Cardiac septum (tissue), 1 donor: ENCODE results near the gene TMEM179. TPM values are rescaled to one million over a fixed set of nuclear protein-coding genes. Genes with fewer than 3 reads are reported as not detected.

ENCODE experiments used
- DNase-seq: peaks from one replicate; pipeline ENCODE4 v3.0.0-alpha.2; 2020; ENCODE audit warnings: low spot score
- intact Hi-C: fragments of 100-400 bp; cut with DNase I; formaldehyde crosslinking; loops from one replicate; pipeline ENCODE4 v1.14.0; 2022
- total RNA-seq: library from RNA; stranded (reverse); fragmentation: NEBNext Ultra II Directional; extraction: Animal tissue kit (Norgen Biotek cat#: 25700); gene quantifications from one replicate; pipeline ENCODE4 v1.2.1, GENCODE V29; 2021
- donor health status: DM: no; HTN: no; CAD: no.

Gene TMEM179
- total RNA-seq, 1 donor from 2014 or later = 0.89 TPM

DNA sequence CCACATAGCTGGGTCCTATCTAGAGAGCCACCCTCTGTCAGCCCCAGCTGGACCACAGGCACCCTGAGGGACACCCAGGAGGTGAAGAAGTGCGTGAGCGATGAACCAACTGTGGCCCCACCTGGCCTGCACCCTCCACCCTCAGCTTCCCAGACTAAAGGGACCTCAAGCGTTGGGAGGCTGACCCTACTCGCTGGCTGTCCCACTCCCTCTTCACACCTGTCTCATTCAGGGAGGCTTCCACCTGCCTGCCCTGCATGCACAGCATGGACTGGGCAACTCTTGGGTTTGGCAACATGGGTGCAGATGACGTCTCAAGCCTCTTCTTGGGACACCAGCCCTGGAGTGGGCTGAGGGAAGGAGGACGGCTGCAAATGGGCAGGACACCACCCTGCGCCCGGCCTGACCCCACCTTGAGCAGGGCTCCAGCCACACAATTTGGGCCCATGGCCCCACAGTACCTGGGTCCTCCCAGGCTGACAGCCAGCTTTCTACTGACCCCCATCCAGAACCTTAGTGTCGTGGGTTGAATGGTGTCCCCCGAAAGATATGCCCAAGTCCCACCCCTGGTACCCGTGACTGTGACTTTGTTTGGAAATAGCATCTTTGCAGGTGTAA lies 2.1 kb downstream of the TMEM179 start:
- intact Hi-C loops = no loop called here

DNA sequence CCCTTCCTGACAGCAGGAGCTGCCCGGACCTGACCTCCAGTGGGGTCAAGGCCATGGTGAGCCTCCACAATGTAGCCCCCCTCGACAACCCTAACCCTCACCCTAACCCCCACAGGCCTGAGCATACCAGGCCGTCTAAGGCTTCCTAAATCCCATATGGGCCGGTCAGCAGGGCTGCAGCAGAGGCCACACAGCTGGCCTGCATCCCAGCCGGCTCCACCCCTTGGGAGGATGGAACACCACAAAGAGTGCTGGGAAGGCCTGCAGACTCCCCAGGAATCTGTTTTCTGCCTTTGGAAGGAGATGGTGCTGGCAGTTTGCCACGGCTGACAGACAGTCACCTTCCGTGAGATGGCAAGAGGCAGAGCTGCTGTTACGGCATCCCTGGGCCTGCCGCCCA lies 2.8 kb downstream of the TMEM179 start:
- DNase-seq = peak; percentile 62

More for the DNA sequence above, 2.1 kb downstream of the TMEM179 start:
- DNase-seq = peak; percentile 62

DNA sequence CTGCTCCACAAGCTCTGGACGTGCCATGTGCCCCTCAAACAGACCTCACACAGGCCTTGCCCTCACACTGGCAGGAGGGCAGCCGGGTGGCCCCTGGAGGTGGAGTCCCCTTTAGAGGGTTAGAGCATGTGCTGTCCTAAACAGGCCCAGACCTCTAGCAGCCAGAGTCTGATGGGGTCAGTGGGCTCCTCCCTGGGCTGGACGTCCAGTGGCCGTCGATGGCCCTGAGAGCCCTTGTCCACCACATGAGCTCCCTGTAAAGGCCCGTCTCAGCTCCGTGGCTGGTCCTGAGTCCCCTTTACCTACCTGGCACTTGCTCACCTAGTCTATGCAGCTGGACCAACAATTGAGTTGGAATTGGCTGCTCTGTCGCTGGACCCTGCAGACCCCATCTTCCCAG lies 3.8 kb downstream of the TMEM179 start:
- DNase-seq = peak; percentile 70
- intact Hi-C loops = no loop called here

More for the DNA sequence above, 2.8 kb downstream of the TMEM179 start:
- intact Hi-C loops = no loop called here

- intact Hi-C loops = no loop called here
- no peak for DNase-seq
These were observed 4.4 kb downstream of the TMEM179 start for GRCh38 chr14:104600141-104600643.

GRCh38 chr14:104599446-104599845 lies 5.1 kb downstream of the TMEM179 start:
- intact Hi-C loops = no loop called here
- no peak for DNase-seq

DNA sequence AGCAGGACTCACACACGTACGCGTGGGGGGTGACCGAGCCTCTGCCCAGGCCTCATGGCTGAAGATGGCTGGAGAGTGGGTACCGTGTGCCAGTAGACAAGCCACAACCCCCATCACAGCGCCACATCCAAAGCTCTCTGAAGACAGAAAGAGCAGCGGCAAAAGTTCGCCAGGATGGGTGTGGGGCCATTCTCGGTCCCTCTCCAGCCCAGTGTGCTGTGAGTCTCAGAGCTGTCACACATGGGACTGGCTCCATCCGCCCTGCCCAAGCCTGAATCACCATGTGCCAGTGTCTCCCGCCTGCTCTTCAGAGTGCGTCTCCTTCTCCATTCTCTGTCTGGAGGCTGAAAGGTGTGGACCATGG lies 5.7 kb downstream of the TMEM179 start:
- intact Hi-C loops = no loop called here
- no peak for DNase-seq

GRCh38 chr14:104598039-104598909 lies 6.3 kb downstream of the TMEM179 start:
- DNase-seq = no peak
- intact Hi-C loops = no loop called here

- DNase-seq = no peak
- intact Hi-C loops = no loop called here
These were observed 7.0 kb downstream of the TMEM179 start for GRCh38 chr14:104597576-104597975.

- no peak for DNase-seq
- intact Hi-C loops = no loop called here
These were observed 7.6 kb downstream of the TMEM179 start for GRCh38 chr14:104596927-104597351.

GRCh38 chr14:104596451-104596918 lies 8.1 kb downstream of the TMEM179 start:
- no peak for DNase-seq
- intact Hi-C loops = no loop called here

DNA sequence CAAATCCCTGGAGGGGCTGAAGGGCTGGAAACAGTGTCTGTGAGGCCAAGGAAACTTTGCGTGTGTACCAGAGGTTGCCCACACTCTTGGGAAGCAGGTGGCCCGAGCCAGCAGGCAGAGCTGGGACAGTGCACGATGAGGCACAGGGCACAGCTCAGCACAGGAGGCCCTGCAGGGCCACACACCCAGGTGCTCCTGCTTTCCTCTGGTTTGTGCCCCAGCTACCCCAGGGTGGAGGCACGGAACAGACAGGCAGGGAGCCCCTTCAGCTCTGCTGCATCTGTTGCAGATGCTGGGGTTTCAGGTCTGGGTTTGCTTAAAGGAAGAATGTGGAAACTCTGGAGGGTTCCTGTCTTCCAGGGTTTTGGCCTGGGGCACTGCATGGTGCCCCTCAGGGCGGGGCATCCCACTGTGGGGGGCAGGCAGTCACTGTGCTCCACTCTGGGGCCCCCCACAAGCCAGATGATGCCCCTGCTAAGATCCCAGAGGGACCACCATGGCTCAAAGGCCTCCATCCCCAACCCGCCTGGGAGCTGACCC lies 8.6 kb downstream of the TMEM179 start:
- intact Hi-C loops = no loop called here
- DNase-seq = no peak

- no peak for DNase-seq
- intact Hi-C loops = no loop called here
These were observed 9.4 kb downstream of the TMEM179 start for GRCh38 chr14:104595116-104595675.

DNA sequence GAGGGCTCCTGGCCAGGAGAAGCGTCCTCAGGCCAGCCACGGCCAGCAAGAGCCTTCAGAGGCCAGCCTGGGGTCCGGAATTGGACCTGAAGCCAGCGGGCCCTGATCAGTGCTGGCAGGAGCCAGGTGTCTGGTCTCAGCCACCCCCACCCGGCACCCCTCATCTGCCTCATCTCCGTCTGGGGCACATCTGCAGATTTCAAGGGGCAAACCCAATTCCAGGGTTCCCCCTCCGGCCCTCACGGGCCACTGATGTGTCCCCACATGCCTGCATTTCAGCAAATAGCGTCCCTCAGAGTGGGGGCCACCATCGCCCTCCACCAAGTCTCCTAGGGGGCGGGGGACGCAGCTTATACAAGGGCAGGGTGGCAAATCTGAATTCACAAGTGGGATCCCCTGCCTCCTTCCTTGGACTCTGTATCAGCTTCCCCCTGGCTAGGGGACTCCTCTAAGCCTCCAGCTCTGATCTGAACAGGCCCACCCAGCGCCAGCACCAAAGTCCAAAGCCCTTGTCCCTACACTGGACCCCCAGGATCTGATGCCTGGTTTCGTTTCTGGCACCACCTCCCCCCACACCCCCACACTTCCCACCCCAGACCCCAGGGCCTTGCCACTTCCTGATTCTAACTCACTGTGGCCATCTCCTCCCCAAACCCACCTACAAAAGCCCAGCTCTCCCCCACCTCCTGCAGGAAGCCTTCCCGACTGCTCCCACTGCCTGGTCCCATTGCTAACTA lies 10.1 kb downstream of the TMEM179 start:
- no peak for DNase-seq
- intact Hi-C loops = no loop called here

DNA sequence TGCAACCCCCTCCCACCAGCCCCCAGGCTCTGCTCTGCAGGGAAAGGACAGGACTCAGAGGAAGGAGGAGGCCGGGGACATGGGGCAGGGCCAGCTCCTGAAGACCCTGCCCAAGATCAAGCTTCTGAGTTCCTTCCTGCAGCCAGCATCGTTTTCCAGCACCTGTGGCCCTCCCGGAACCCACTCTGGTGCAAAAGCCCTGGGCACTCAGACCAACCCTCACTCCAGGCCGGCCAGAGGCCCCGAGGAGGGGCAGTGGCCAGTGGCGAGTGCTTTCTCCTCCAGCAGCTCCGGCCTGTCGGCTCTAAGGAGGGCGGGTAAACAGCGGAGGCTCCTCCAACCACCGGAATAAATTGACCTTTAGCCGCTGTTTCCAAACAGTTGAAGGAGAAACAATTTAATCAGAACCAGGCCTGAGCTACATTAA lies 10.8 kb downstream of the TMEM179 start:
- DNase-seq = no peak
- intact Hi-C loops = no loop called here

- no peak for DNase-seq
These were observed 11.3 kb downstream of the TMEM179 start for GRCh38 chr14:104593241-104593701.

DNA sequence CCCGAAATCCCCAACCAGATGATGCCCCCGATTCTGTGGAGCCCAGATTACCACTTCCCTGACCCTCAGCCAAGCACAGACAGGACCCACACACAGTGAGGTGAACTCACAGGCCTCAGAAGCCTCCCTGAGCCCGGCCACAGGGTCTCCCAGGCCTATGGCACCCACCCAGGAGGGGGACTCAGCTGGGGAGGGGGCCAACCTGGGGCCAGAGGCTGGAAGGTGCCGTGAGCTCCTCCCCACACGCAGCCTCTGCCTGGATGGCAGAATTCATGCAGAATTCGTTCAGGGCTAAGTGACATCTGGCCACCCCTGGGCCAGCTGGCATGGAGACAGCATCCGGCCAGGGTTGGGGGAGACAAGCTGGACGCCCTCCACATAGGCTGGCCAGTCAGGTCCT lies 11.8 kb downstream of the TMEM179 start:
- intact Hi-C loops = no loop called here
- no peak for DNase-seq

More at GRCh38 chr14:104593241-104593701, 11.3 kb downstream of the TMEM179 start:
- intact Hi-C loops = no loop called here

GRCh38 chr14:104592292-104592672 lies 12.3 kb downstream of the TMEM179 start:
- no peak for DNase-seq
- intact Hi-C loops = no loop called here

DNA sequence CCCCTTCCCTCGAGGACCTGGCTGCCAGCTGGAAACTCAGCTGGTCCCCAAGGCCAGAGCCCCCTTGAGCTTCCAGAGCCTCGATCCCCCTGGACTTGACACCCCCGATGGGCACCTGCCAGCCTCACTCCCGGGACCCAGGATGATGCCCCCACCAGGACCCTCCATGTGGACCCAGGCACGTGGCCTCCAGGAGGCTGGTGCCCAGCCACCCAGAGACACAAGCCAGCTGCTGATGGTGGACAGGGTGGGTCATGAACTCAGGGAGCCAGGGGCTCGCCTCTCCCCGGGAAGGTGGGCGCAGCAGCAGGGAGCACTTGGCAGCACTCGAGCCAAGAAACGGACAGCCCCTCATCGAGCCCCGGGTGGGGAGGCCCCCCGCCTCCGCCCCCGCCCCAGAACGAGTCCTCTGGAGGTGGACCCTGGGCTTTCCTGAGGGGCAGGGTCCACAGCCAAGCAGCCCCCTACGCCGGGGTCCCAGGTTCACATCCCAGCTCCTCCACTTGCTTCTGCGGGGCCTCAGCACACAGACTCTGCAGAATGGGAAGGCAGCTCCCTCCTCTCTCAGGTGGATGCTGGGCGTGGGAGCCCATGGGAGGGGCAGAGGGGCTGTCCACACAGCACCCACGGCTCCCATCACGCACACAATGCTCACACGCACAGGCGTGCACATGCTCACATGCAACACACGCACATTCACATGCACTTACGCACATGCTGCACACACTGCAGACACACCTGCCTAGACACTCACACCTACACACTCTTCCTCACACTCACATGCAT lies 12.9 kb downstream of the TMEM179 start:
- no peak for DNase-seq
- intact Hi-C loops = no loop called here

- intact Hi-C loops = no loop called here
- DNase-seq = no peak
These were observed 13.5 kb downstream of the TMEM179 start for GRCh38 chr14:104591031-104591430.
